ENCODE data around the gene FASTK.

FASTK gene

GRCh38 chr7:151095123-151095797 lies 14.7 kb upstream of the FASTK start:
- DNase-seq = no peak

- DNase-seq = no peak
Measured at GRCh38 chr7:151094675-151095074, 14.1 kb upstream of the FASTK start.

GRCh38 chr7:151093748-151094147 lies 13.1 kb upstream of the FASTK start:
- DNase-seq = no peak

GRCh38 chr7:151091988-151092387 lies 11.4 kb upstream of the FASTK start:
- DNase-seq = no peak

- DNase-seq = no peak
Measured at GRCh38 chr7:151091431-151091830, 10.8 kb upstream of the FASTK start.

GRCh38 chr7:151091003-151091402 lies 10.4 kb upstream of the FASTK start:
- no peak for DNase-seq

- no peak for DNase-seq
Measured at GRCh38 chr7:151089893-151090730, 9.5 kb upstream of the FASTK start.

GRCh38 chr7:151088856-151089699 lies 8.5 kb upstream of the FASTK start:
- peak; percentile 79 for DNase-seq

GRCh38 chr7:151088019-151088855 lies 7.6 kb upstream of the FASTK start:
- no peak for DNase-seq

GRCh38 chr7:151087245-151088018 lies 6.8 kb upstream of the FASTK start:
- no peak for DNase-seq

- no peak for DNase-seq
Measured at GRCh38 chr7:151086802-151087244, 6.2 kb upstream of the FASTK start.

GRCh38 chr7:151085691-151086620 lies 5.3 kb upstream of the FASTK start, which contains the start of gene AGAP3:
TSS of gene AGAP3 (plus strand) at chr7:151086475. CDS start at chr7:151086742, 267 bp downstream.
- DNase-seq = peak; percentile 92

- DNase-seq = no peak
Measured at GRCh38 chr7:151085329-151085690, 4.7 kb upstream of the FASTK start.

GRCh38 chr7:151083824-151084160 lies 3.2 kb upstream of the FASTK start:
- no peak for DNase-seq

- DNase-seq = peak; percentile 83
Measured at GRCh38 chr7:151083071-151083823, 2.6 kb upstream of the FASTK start, which contains the start of gene TMUB1. TSS of gene TMUB1 (minus strand) at chr7:151083493. CDS start at chr7:151082563, 930 bp downstream.

GRCh38 chr7:151082141-151083070 lies 1.8 kb upstream of the FASTK start:
- DNase-seq = no peak

GRCh38 chr7:151081170-151082101 lies 827 bp upstream of the FASTK start:
- DNase-seq = peak; percentile 61
